SK-N-SH treated with all-trans-retinoic acid at 6 μM for 48 hours (cell line): ENCODE measurements around the gene PRSS38.

Source experiments
- ZFP3 ChIP-seq: fragments of 250-450 bp; sonication (Bioruptor Pico); IDR thresholded peaks from 2 replicates; pipeline ENCODE4 v1.5.0; 2020; ENCODE audit warnings: mild to moderate bottlenecking, moderate library complexity
- TF ChIP-seq, protein P1 (sequence below): fragments of 250-450 bp; sonication (Bioruptor Pico); IDR thresholded peaks from 2 replicates; pipeline ENCODE4 v1.5.0; 2020; ENCODE audit warnings: mild to moderate bottlenecking, moderate library complexity
- TF ChIP-seq, protein P2 (sequence below): fragments of 250-450 bp; sonication (Bioruptor Pico); IDR thresholded peaks from 2 replicates; pipeline ENCODE4 v1.8.0; 2020; ENCODE audit warnings: mild to moderate bottlenecking, moderate library complexity, borderline replicate concordance

DNA sequence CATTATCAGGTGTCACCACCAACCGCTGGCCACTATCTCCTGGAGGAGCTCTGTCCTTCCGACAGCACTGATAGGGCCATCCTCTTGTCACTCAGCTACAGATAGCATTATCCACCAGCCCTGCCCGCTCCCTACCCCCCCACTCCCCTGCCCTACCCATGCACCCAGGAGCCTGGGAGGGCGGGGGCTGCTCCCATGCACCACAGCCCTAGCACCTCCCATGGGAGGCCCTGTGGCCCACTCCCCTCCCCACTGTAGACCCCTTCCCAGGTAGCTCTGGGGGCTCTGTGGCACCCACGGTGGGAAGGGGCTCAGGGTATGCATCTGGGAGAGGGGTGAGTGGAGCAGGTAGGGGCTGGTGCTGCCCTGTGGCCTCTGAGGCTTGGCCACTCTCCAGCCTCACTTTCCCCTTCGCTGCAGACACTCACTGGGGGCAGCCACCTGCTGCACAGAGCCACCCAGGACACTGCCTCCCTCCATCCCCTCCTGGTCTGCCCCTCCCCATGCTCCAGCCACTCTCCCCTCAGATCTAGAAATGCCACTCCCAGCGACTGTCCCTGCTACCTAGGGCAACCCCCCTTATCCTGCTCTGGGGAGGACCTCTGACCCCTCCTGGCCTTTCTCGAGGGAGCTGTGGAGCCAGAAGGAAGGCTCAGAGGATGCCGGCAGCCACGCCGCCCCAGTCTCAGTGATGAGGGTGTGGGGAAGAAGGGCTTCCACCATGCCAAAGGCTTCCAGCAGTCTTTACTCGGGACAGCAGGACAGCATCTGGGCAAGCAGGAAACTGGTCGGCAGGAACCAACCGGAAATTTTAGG lies 73.8 kb downstream of the PRSS38 start:
- TF ChIP-seq ZFP3: no peak
- TF ChIP-seq, protein P1, sequence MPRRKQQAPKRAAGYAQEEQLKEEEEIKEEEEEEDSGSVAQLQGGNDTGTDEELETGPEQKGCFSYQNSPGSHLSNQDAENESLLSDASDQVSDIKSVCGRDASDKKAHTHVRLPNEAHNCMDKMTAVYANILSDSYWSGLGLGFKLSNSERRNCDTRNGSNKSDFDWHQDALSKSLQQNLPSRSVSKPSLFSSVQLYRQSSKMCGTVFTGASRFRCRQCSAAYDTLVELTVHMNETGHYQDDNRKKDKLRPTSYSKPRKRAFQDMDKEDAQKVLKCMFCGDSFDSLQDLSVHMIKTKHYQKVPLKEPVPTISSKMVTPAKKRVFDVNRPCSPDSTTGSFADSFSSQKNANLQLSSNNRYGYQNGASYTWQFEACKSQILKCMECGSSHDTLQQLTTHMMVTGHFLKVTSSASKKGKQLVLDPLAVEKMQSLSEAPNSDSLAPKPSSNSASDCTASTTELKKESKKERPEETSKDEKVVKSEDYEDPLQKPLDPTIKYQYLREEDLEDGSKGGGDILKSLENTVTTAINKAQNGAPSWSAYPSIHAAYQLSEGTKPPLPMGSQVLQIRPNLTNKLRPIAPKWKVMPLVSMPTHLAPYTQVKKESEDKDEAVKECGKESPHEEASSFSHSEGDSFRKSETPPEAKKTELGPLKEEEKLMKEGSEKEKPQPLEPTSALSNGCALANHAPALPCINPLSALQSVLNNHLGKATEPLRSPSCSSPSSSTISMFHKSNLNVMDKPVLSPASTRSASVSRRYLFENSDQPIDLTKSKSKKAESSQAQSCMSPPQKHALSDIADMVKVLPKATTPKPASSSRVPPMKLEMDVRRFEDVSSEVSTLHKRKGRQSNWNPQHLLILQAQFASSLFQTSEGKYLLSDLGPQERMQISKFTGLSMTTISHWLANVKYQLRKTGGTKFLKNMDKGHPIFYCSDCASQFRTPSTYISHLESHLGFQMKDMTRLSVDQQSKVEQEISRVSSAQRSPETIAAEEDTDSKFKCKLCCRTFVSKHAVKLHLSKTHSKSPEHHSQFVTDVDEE (CRISPR knock-in tag): no peak
- TF ChIP-seq, protein P2, sequence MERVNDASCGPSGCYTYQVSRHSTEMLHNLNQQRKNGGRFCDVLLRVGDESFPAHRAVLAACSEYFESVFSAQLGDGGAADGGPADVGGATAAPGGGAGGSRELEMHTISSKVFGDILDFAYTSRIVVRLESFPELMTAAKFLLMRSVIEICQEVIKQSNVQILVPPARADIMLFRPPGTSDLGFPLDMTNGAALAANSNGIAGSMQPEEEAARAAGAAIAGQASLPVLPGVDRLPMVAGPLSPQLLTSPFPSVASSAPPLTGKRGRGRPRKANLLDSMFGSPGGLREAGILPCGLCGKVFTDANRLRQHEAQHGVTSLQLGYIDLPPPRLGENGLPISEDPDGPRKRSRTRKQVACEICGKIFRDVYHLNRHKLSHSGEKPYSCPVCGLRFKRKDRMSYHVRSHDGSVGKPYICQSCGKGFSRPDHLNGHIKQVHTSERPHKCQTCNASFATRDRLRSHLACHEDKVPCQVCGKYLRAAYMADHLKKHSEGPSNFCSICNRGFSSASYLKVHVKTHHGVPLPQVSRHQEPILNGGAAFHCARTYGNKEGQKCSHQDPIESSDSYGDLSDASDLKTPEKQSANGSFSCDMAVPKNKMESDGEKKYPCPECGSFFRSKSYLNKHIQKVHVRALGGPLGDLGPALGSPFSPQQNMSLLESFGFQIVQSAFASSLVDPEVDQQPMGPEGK: no peak
